ENCODE measurements around the gene LENG8. TPM values are rescaled to one million over a fixed set of nuclear protein-coding genes. Genes with fewer than 3 reads are reported as not detected.
"Not testable (repeated sequence)": the region's sequence is repeated elsewhere in the genome, so short reads cannot be mapped to it uniquely, and the experiment has no call there.

The LENG8 gene
- total RNA-seq, 2 donors from 2014 or later: 146 to 156 TPM

DNA sequence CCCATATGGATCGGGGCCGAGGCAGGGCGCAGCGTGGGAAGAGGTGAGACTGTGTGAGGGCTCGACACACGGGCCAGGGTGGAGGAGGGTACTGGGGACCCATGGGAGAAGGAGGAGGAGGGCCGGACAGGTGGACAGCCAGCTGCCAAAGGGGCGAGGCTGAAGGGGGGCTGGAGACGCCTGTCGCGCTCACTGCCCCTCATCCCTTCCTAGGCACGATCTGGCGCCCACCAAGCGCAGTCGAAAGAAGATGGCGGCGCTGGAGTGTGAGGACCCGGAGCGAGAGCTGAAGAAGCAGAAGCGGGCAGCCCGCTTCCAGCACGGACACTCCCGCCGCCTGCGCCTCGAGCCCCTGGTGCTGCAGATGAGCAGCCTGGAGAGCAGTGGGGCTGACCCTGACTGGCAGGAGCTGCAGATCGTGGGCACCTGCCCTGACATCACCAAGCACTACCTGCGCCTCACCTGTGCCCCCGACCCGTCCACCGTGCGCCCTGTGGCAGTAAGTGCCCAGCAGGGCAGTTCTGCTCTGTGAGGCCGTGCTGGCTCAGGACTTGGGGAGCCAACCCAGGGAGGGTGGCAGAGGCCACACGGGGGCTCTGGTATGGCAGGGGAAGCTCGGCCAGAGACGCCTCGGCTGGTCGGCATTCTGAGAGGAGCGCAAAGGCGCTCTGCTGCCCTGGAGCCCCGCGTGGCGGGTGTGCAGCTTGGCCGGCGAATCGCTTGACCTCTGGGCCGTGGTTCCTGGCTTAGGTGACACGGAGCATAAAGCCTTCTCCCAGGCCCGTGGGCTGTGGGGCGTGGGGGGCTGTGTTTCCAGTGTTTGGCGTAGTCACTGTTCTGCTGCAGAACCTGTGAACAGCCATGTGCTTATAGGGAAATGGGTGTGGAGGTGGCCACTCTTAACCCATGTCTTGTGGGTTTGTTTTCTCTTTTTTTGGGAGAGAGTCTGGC is 7.7 kb downstream of the LENG8 start:
- DNase-seq: no peak

GRCh38 chr19:54457773-54458647 is 9.0 kb downstream of the LENG8 start:
- intact Hi-C loops (cut with DNase I, micrococcal nuclease): no loop called here
- DNase-seq (peak in 1 of 2 donors; percentile 7), ATAC-seq (no peak)

More for the DNA sequence above, 7.7 kb downstream of the LENG8 start:
- intact Hi-C loops (cut with DNase I, micrococcal nuclease): no loop called here
- ATAC-seq: no peak

DNA sequence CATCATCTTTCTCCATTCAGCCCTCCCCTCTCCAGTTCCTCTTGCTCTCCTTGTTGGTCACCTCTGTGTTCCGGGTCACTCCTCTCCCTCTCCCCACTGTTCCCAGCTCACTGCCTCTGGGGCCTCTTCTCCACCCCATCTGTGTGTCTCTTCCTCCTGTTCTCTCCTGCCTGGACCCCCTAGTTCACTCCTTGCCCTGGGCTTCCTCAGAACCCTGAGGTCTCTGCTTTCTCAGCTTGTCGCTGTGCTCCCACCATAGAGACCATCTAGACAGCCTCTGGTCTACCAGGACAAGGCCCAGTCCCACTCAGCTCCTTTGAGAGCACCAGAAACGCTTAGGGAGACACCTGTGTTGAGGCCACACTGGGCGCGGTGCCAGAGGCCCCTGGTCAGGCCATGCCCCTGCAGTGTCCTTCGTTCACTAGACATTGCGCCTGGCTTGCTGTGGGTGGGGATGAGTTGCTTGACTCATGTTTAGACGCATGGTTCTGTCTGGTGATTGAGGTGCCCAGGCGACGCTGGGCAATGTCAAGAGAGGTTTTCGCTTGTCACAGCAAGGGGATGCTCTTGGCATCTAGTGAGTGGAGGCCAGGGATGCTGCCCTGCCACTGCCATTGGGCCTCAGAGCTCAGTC is 9.8 kb downstream of the LENG8 start:
- ATAC-seq (no peak), DNase-seq (no peak)
- intact Hi-C loops (cut with DNase I, micrococcal nuclease): no loop called here

DNA sequence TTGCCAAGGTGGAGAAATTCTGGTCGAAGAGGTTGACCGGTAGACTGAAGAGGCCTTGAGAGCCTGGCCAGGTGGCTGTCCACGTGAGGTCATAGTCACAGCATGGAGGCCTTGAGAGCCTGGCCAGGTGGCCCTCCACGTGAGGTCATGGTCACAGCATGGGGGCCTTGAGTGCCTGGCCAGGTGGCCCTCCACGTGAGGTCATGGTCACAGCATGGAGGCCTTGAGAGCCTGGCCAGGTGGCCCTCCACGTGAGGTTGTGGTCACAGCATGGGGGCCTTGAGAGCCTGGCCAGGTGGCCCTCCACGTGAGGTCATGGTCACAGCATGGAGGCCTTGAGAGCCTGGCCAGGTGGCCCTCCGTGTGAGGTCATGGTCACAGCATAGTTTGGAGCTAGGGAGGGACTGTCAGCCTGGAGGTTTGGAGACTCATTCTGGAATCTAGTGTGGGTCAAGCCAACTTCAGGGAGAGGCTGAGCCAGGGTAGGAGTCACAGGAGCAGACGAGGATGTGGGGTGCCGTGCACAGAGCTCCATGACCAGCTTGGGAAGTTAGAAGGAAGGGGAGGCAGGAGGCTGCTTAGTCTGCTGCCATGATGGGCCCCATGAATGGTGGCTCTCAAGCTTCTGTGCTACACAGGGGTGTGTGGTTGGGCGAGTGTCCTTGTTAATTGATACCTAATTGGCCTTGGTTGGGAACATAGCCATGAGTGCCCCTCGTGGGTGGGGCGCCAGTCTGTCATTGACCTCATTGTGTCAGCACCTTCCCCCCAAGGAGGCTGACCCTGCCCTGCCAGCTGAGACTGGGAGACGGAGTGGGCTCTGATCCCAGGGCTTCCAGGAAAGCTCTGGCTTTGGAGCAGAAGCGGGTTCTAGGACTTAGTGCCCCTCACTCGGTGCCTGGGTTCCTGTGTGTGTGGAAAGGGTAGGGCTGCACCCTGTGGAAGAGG is 10.6 kb downstream of the LENG8 start:
- intact Hi-C loops (cut with DNase I, micrococcal nuclease): no loop called here

DNA sequence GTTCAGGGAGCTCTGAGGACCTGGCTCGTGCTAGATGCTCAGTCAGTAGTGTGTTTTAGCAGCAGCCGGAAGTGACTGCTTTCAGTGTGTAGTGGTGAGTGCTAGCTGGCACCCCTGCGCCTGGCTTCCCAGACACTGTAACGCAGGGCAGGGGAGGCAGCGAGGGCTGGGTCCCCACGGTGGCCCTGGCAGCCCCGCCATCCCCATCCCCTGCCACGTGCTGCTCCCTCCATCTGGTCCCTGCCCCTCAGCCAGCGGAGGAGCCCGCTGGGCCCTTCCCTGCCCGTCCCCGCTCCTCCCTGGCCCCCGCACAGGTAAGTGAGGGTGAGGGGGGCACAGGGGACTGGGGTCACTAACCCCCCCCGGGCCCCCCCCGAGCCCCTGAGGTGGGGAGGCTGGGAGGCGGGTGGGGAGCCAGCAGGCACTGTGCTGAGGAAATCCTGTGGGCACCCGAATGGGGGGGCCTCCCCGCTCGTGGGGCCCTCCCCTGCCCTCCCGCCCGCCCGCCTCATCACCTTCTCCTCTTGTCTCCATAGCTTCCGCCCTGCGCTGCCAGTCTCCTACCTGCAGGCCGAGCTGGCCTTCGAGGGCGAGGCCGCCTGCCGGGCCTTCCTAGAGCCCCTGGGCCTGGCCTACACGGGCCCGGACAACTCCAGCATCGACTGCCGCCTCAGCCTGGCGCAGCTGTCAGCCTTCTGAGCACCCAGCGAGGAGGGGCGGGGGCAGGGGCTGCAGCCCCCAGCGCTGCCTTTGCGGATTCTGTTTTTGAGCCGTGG is 11.4 kb downstream of the LENG8 start:
- ATAC-seq (no peak), DNase-seq (no peak)
- intact Hi-C loops (cut with DNase I, micrococcal nuclease): no loop called here

More for the DNA sequence above, 10.6 kb downstream of the LENG8 start:
- DNase-seq (no peak), ATAC-seq (no peak)

- DNase-seq (no peak), ATAC-seq (no peak)
- intact Hi-C loops (cut with DNase I, micrococcal nuclease): no loop called here
Measured at GRCh38 chr19:54461210-54461609, 12.2 kb downstream of the LENG8 start.

DNA sequence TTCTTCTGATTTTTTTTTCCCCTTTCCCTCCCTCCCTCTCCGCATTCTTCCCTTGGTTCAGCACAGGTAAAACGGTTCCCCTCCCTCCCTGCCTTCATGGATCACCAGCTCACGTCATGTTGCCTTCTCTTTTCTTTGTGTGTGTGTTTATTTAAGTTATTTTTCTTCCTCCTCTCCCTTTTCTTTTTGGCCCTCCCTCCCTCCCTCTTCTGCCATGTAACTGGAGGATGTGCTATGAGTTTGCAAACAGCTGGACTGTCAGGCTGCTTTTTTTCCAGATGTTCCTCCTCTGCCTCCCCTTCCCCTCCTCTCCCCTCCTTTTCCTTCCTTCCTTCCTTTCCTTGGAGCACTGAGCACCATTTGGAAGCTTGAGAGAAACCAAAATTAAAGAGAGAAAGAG is 12.6 kb downstream of the LENG8 start:
- DNase-seq (no peak), ATAC-seq (no peak)
- intact Hi-C loops (cut with DNase I, micrococcal nuclease): no loop called here

DNA sequence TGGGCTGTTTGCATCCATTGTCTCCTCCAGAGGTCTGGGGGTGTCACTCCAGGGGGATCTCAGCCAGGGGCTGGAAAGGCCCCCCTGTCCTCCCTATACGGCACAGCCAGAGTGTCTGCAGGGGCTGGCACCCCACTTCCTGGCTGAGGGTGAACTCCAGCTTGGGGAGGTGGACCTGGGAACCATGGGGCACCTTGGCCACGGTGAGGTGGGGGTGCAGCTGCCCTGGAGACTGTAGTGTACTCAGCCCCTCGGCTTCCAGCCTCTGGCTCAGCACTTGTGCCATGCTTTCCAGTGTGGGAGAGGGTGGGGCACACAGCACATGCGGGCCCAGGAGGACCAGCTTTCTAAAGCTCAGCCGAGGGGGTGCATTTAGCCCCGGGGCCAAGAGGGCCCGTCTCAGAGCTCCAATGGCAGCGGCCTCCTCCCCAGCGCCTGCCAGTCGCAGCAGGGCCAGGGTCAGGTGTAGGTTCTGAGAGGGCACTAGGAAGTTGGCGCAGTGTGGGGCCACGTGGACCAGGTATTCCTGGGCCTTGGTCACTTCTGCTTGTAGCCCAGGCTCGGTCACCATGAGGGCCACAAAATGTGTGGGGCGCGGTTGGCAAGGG is 13.2 kb downstream of the LENG8 start:
- DNase-seq: peak in 1 of 2 donors; percentile 53
- peak; percentile 1 for ATAC-seq
- intact Hi-C loops (cut with DNase I, micrococcal nuclease): no loop called here

GRCh38 chr19:54462655-54463530 is 13.9 kb downstream of the LENG8 start:
- DNase-seq (peak; percentile 76 to 83), ATAC-seq (peak; percentile 21)
- intact Hi-C loops (cut with DNase I, micrococcal nuclease): no loop called here

- DNase-seq (peak; percentile 100), ATAC-seq (peak; percentile 56)
- intact Hi-C loops (cut with DNase I, micrococcal nuclease): no loop called here
Measured at GRCh38 chr19:54463531-54464043, 14.6 kb downstream of the LENG8 start, which contains the start of gene LENG9. Gene LENG9 (minus strand): TSS chr19:54463778. CDS start chr19:54463526, 252 bp downstream.

DNA sequence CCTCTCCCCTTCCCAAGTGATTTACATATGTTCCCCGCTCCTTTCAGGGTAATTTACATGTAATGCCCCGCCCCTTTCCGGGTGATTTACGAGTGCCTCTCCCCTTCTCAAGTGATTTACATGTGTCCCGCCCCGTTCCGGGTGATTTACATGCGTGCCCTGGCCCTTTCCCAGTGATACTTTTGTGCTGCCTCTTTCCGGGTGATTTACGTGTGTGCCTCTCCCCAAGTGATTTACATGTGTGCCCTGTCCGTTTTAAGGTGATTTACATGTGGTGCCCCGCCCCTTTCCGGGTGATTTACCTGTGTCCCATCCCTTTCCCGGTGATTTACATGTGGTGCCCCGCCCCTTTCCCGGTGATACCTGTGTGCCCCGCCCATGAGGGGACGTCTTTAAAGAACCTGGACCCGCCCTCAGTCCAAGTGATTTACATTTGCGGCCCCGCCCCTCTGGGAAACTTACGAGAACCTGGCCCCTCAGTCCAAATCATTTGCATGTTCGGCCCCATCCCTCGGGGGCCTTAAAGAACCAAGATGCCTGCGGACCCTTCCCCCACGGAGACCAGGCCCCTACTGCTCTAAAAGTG is 15.1 kb downstream of the LENG8 start:
- intact Hi-C loops (cut with DNase I, micrococcal nuclease): no loop called here
- DNase-seq (peak; percentile 97 to 98), ATAC-seq (peak; percentile 49)

DNA sequence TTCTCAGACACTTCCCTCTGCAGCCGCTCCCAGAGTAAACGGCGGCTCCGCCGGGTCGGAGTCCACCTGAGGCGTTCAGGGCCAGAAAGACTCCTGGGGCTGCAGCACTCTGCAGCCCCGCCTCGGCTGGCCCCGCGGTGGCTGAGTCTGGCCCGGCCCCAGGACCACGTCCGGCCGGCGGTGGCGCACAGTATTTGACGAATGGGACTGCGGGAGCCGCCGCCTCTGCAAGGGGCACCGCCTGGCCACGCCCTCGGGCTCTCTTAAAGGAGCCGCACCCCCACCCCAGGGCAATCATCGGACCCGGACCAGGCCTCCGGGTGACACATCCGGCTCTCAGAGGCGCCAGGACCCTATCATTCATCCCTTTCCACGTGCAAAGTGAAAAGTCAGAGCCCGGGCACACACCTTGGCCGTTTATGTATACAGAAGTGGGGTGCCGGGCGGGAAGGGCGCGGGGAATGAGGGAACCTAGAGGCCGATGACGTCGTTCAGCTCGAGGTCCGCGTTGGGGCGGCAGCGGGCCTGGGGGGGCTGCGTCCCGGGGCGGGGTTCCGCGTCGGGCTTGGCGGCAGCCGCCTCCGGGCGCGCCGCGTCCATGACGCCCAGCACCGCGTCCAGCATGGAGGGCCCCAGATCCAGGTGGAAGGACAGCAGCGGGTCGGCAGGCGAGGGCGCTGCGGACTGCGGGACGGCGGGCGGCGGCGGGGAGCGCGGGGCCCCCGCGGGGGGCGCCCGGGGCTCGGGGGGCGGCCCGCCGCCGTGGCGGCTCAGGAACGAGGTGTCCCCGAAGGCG is 15.8 kb downstream of the LENG8 start:
- DNase-seq (peak; percentile 94 to 97), ATAC-seq (peak; percentile 48)
- intact Hi-C loops (cut with DNase I, micrococcal nuclease): no loop called here

DNA sequence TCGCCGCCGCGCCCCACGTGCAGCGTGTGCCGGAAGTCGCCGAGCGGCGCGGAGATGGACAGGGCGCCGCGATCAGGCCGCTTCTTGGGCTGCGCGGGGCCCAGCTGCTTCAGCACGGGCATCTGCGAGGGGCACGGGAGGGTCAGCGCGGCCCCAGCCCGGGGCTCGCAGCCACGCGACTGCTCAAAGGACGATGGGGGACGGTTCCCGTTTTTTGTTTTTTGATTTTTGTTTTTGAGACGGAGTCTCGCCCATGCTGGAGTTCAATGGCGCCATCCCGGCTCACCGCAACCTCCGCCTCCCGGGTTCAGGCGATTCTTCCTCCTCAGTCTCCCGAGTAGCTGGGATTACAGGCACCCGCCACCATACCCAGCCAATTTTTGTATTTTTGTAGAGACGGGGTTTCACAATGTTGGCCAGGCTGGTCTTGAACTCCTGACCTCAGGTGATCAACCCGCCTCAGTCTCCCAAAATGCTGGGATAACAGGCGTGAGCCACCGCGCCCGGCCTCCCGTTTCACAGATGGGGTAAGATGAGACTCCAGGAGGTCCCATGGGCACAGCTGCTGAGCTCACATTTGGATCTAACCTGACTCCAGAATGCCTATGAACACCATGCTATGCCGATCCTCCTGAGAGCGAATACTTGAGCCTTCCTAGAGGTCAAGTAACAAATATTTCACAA is 16.6 kb downstream of the LENG8 start:
- DNase-seq (no peak), ATAC-seq (no peak)
- intact Hi-C loops (cut with DNase I, micrococcal nuclease): no loop called here

GRCh38 chr19:54466110-54466480 is 17.1 kb downstream of the LENG8 start:
- DNase-seq; ATAC-seq; intact Hi-C loops (cut with DNase I, micrococcal nuclease): not testable (repeated sequence)
